Measurements from ENCODE around the gene ATF7IP2. TPM values are rescaled to one million over a fixed set of nuclear protein-coding genes. Genes with fewer than 3 reads are reported as not detected.
"Not testable (repeated sequence)": the region's sequence is repeated elsewhere in the genome, so short reads cannot be mapped to it uniquely, and the experiment has no call there.

The ATF7IP2 gene
- total RNA-seq: 80.7 and 83.0 TPM in 2 replicates
- long read RNA-seq, transcript ATF7IP2-209 (1 exons, 1,681 nt): major isoform, 6 of 43 reads
- long read RNA-seq, partial matches to known transcripts: 3 of 43 reads
- long read RNA-seq, other reads (novel, unspliced or antisense): 26 of 43 reads

GRCh38 chr16:10385725-10386516, at the start of gene ATF7IP2:
ATF7IP2 (plus strand) TSS chr16:10386061; CDS start chr16:10430621, 44,560 bp downstream.
- TF ChIP-seq CTCF (IDR thresholded peaks at IDR 0.05; ENCODE audit: unreplicated experiment): no peak

GRCh38 chr16:10338426-10338825, 47.4 kb upstream of the ATF7IP2 start:
- Mint-ChIP-seq H3K36me3 (ENCODE audit: insufficient read depth) (peaks cover 17% of the 10 kb centered on the region), H3K4me3 (ENCODE audit: low read depth) (no peak overlapping the region), H3K27me3 (no peaks in the 10 kb centered on the region), H3K27ac (no peak overlapping the region), H3K4me1 (ENCODE audit: low read depth) (peaks cover 11% of the 10 kb centered on the region), H3K9me3 (ENCODE audit: low read depth) (peaks cover 29% of the 10 kb centered on the region)
- DNase-seq (ENCODE audit: low spot score, unreplicated experiment): no peak
- TF ChIP-seq CTCF (IDR thresholded peaks at IDR 0.05; ENCODE audit: unreplicated experiment): no peak

More at GRCh38 chr16:10385725-10386516, at the start of gene ATF7IP2:
- DNase-seq (ENCODE audit: low spot score, unreplicated experiment): peak; percentile 77
- Mint-ChIP-seq H3K4me1 (ENCODE audit: low read depth) (peaks cover 14% of the 10 kb centered on the region), H3K27ac (peak within 1 kb of the TSS; percentile 98), H3K9me3 (ENCODE audit: low read depth) (peaks cover 3% of the 10 kb centered on the region), H3K27me3 (no peaks in the 10 kb centered on the region), H3K36me3 (ENCODE audit: insufficient read depth) (peaks cover 29% of the 10 kb centered on the region), H3K4me3 (ENCODE audit: low read depth) (peak within 1 kb of the TSS; percentile 89)

GRCh38 chr16:10339777-10340732, 45.8 kb upstream of the ATF7IP2 start:
- no peaks in the 10 kb centered on the region for H3K27me3 Mint-ChIP-seq
- no peak overlapping the region for H3K27ac Mint-ChIP-seq
- peaks cover 20% of the 10 kb centered on the region for H3K36me3 Mint-ChIP-seq (ENCODE audit: insufficient read depth)
- no peak overlapping the region for H3K4me3 Mint-ChIP-seq (ENCODE audit: low read depth)
- H3K4me1 Mint-ChIP-seq (ENCODE audit: low read depth): no peaks in the 10 kb centered on the region
- DNase-seq (ENCODE audit: low spot score, unreplicated experiment): no peak
- H3K9me3 Mint-ChIP-seq (ENCODE audit: low read depth): peaks cover 35% of the 10 kb centered on the region
- TF ChIP-seq CTCF (IDR thresholded peaks at IDR 0.05; ENCODE audit: unreplicated experiment): no peak

GRCh38 chr16:10343124-10343760, 42.6 kb upstream of the ATF7IP2 start:
- no peaks in the 10 kb centered on the region for H3K27me3 Mint-ChIP-seq
- no peaks in the 10 kb centered on the region for H3K4me1 Mint-ChIP-seq (ENCODE audit: low read depth)
- no peak overlapping the region for H3K4me3 Mint-ChIP-seq (ENCODE audit: low read depth)
- no peak overlapping the region for H3K27ac Mint-ChIP-seq
- TF ChIP-seq CTCF (IDR thresholded peaks at IDR 0.05; ENCODE audit: unreplicated experiment): no peak
- peaks cover 48% of the 10 kb centered on the region for H3K9me3 Mint-ChIP-seq (ENCODE audit: low read depth)
- no peak for DNase-seq (ENCODE audit: low spot score, unreplicated experiment)
- H3K36me3 Mint-ChIP-seq (ENCODE audit: insufficient read depth): peaks cover 20% of the 10 kb centered on the region

- H3K27ac Mint-ChIP-seq; H3K4me3 Mint-ChIP-seq (ENCODE audit: low read depth); H3K27me3 Mint-ChIP-seq; H3K4me1 Mint-ChIP-seq (ENCODE audit: low read depth); DNase-seq (ENCODE audit: low spot score, unreplicated experiment): not testable (repeated sequence)
- Mint-ChIP-seq H3K36me3 (ENCODE audit: insufficient read depth) (peaks cover 17% of the 10 kb centered on the region), H3K9me3 (ENCODE audit: low read depth) (peaks cover 41% of the 10 kb centered on the region)
Measured at GRCh38 chr16:10344699-10345098, 41.2 kb upstream of the ATF7IP2 start.
